ENCODE results near the gene LTBP1. TPM values are rescaled to one million over a fixed set of nuclear protein-coding genes. Genes with fewer than 3 reads are reported as not detected.

The LTBP1 gene
- total and polyA plus RNA-seq, 2 experiments from 2014 or later = 35.6 to 68.9 TPM

GRCh38 chr2:33350632-33351031 is 403.9 kb downstream of the LTBP1 start:
- H3K4me3 ChIP-seq = no peak overlapping the region
- no peak for DNase-seq (ENCODE audit: low spot score)
- no peak overlapping the region for H3K4me2 ChIP-seq
- no peak overlapping the region for H3K27ac ChIP-seq
- no peaks in the 10 kb centered on the region for H3K4me1 ChIP-seq (ENCODE audit: insufficient read depth)
- no peaks in the 10 kb centered on the region for H3K79me2 ChIP-seq
- no peaks in the 10 kb centered on the region for H3K36me3 ChIP-seq (replicated peaks; ENCODE audit: insufficient read depth, low read depth)
- no peaks in the 10 kb centered on the region for H4K20me1 ChIP-seq (ENCODE audit: insufficient read depth, poor library complexity, severe bottlenecking)
- no peaks in the 10 kb centered on the region for H3K9me2 ChIP-seq (replicated peaks; ENCODE audit: insufficient read depth)
- no peaks in the 10 kb centered on the region for H3K27me3 ChIP-seq
- no peak overlapping the region for H2AFZ ChIP-seq
- TF ChIP-seq EZH2 (IDR thresholded peaks at IDR 0.05; ENCODE audit: borderline replicate concordance) (no peak), EZH2phosphoT487 (IDR thresholded peaks at IDR 0.05; ENCODE audit: low read depth, severe bottlenecking, unreplicated experiment) (no peak), CTCF (IDR thresholded peaks at IDR 0.05; ENCODE audit: poor library complexity) (no peak)
- no peaks in the 10 kb centered on the region for H3K9me3 ChIP-seq (ENCODE audit: low read depth)

- no peak overlapping the region for H3K27ac ChIP-seq
- no peak for DNase-seq (ENCODE audit: low spot score)
- H3K27me3 ChIP-seq = no peaks in the 10 kb centered on the region
- H3K4me2 ChIP-seq = no peak overlapping the region
- TF ChIP-seq EZH2 (IDR thresholded peaks at IDR 0.05; ENCODE audit: borderline replicate concordance) (no peak), EZH2phosphoT487 (IDR thresholded peaks at IDR 0.05; ENCODE audit: low read depth, severe bottlenecking, unreplicated experiment) (no peak), CTCF (IDR thresholded peaks at IDR 0.05; ENCODE audit: poor library complexity) (no peak)
- no peaks in the 10 kb centered on the region for H3K79me2 ChIP-seq
- H3K9me2 ChIP-seq (replicated peaks; ENCODE audit: insufficient read depth) = no peaks in the 10 kb centered on the region
- no peaks in the 10 kb centered on the region for H3K4me1 ChIP-seq (ENCODE audit: insufficient read depth)
- no peaks in the 10 kb centered on the region for H3K9me3 ChIP-seq (ENCODE audit: low read depth)
- H2AFZ ChIP-seq = no peak overlapping the region
- no peaks in the 10 kb centered on the region for H3K36me3 ChIP-seq (replicated peaks; ENCODE audit: insufficient read depth, low read depth)
- no peaks in the 10 kb centered on the region for H4K20me1 ChIP-seq (ENCODE audit: insufficient read depth, poor library complexity, severe bottlenecking)
- H3K4me3 ChIP-seq = no peak overlapping the region
Observed at GRCh38 chr2:33351781-33352180, 405.0 kb downstream of the LTBP1 start.

- H3K27ac ChIP-seq = no peak overlapping the region
- no peak for DNase-seq (ENCODE audit: low spot score)
- no peaks in the 10 kb centered on the region for H3K27me3 ChIP-seq
- H3K36me3 ChIP-seq (replicated peaks; ENCODE audit: insufficient read depth, low read depth) = no peaks in the 10 kb centered on the region
- WGBS (ENCODE audit: low lambda C conversion rate, missing lambda C conversion rate) = 95% methylated on average over 8 of the region's 8 CpGs
- H3K4me1 ChIP-seq (ENCODE audit: insufficient read depth) = no peaks in the 10 kb centered on the region
- no peak for TF ChIP-seq CTCF (IDR thresholded peaks at IDR 0.05; ENCODE audit: poor library complexity)
- no peak for TF ChIP-seq EZH2phosphoT487 (IDR thresholded peaks at IDR 0.05; ENCODE audit: low read depth, severe bottlenecking, unreplicated experiment)
- TF ChIP-seq EZH2 (IDR thresholded peaks at IDR 0.05; ENCODE audit: borderline replicate concordance) = no peak
- H3K4me3 ChIP-seq = no peak overlapping the region
- no peak overlapping the region for H2AFZ ChIP-seq
- no peaks in the 10 kb centered on the region for H3K9me2 ChIP-seq (replicated peaks; ENCODE audit: insufficient read depth)
- no peaks in the 10 kb centered on the region for H3K79me2 ChIP-seq
- H3K9me3 ChIP-seq (ENCODE audit: low read depth) = no peaks in the 10 kb centered on the region
- no peak overlapping the region for H3K4me2 ChIP-seq
- H4K20me1 ChIP-seq (ENCODE audit: insufficient read depth, poor library complexity, severe bottlenecking) = no peaks in the 10 kb centered on the region
Observed at GRCh38 chr2:33354981-33355380, 408.2 kb downstream of the LTBP1 start.

- Histone ChIP-seq H3K4me2 (no peak overlapping the region), H3K27me3 (no peaks in the 10 kb centered on the region), H3K36me3 (replicated peaks; ENCODE audit: insufficient read depth, low read depth) (no peaks in the 10 kb centered on the region), H3K4me1 (ENCODE audit: insufficient read depth) (no peaks in the 10 kb centered on the region), H4K20me1 (ENCODE audit: insufficient read depth, poor library complexity, severe bottlenecking) (no peaks in the 10 kb centered on the region), H3K4me3 (no peak overlapping the region), H3K9me3 (ENCODE audit: low read depth) (no peaks in the 10 kb centered on the region), H3K9me2 (replicated peaks; ENCODE audit: insufficient read depth) (no peaks in the 10 kb centered on the region), H2AFZ (no peak overlapping the region), H3K27ac (no peak overlapping the region), H3K79me2 (no peaks in the 10 kb centered on the region)
- WGBS (ENCODE audit: low lambda C conversion rate, missing lambda C conversion rate) = 93% methylated on average over 6 of the region's 6 CpGs
- DNase-seq (ENCODE audit: low spot score) = no peak
- TF ChIP-seq CTCF (IDR thresholded peaks at IDR 0.05; ENCODE audit: poor library complexity) = no peak
- TF ChIP-seq EZH2 (IDR thresholded peaks at IDR 0.05; ENCODE audit: borderline replicate concordance) = no peak
- no peak for TF ChIP-seq EZH2phosphoT487 (IDR thresholded peaks at IDR 0.05; ENCODE audit: low read depth, severe bottlenecking, unreplicated experiment)
Observed at GRCh38 chr2:33358878-33359277, 412.1 kb downstream of the LTBP1 start.

All from hepatocyte (in vitro differentiated cells).